ENCODE measurements around the gene SLC25A17. TPM values are rescaled to one million over a fixed set of nuclear protein-coding genes. Genes with fewer than 3 reads are reported as not detected.
"Not testable (repeated sequence)": the region's sequence is repeated elsewhere in the genome, so short reads cannot be mapped to it uniquely, and the experiment has no call there.

SLC25A17 gene, protein sequence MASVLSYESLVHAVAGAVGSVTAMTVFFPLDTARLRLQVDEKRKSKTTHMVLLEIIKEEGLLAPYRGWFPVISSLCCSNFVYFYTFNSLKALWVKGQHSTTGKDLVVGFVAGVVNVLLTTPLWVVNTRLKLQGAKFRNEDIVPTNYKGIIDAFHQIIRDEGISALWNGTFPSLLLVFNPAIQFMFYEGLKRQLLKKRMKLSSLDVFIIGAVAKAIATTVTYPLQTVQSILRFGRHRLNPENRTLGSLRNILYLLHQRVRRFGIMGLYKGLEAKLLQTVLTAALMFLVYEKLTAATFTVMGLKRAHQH
- total RNA-seq (2014; rRNA removed; shearing (Covaris generic)), result 38.8 and 40.2 TPM in 2 replicates

- Histone ChIP-seq H3K27ac (peak within 1 kb of the TSS; percentile 59), H3K4me3 (peak within 1 kb of the TSS; percentile 93), H3K4me1 (replicated peaks) (peaks cover 18% of the 10 kb centered on the region), H3K27me3 (replicated peaks) (no peaks in the 10 kb centered on the region), H3K36me3 (peaks cover 30% of the 10 kb centered on the region), H3K9me3 (replicated peaks) (no peaks in the 10 kb centered on the region)
- peak; percentile 62 to 83 for DNase-seq (ENCODE audit: low read depth in 1 of 2, low spot score in 2 of 2)
Observed at GRCh38 chr22:40818747-40819598, at the start of gene SLC25A17. Gene SLC25A17 (minus strand): TSS chr22:40819346. CDS start chr22:40819248, 98 bp downstream.

- not testable (repeated sequence) for H3K27ac ChIP-seq; DNase-seq (ENCODE audit: low read depth in 1 of 2, low spot score in 2 of 2); H3K4me3 ChIP-seq; H3K27me3 ChIP-seq (replicated peaks); H3K4me1 ChIP-seq (replicated peaks); H3K9me3 ChIP-seq (replicated peaks)
- H3K36me3 ChIP-seq, result peaks cover 24% of the 10 kb centered on the region
Observed at GRCh38 chr22:40868379-40868778, 49.2 kb upstream of the SLC25A17 start.

- Histone ChIP-seq H3K36me3 (peaks cover 32% of the 10 kb centered on the region), H3K4me3 (no peak overlapping the region), H3K9me3 (replicated peaks) (no peaks in the 10 kb centered on the region), H3K27ac (no peak overlapping the region), H3K4me1 (replicated peaks) (peaks cover 9% of the 10 kb centered on the region), H3K27me3 (replicated peaks) (no peaks in the 10 kb centered on the region)
- DNase-seq (ENCODE audit: low read depth in 1 of 2, low spot score in 2 of 2), result no peak
Observed at GRCh38 chr22:40867109-40867508, 48.0 kb upstream of the SLC25A17 start.

DNA sequence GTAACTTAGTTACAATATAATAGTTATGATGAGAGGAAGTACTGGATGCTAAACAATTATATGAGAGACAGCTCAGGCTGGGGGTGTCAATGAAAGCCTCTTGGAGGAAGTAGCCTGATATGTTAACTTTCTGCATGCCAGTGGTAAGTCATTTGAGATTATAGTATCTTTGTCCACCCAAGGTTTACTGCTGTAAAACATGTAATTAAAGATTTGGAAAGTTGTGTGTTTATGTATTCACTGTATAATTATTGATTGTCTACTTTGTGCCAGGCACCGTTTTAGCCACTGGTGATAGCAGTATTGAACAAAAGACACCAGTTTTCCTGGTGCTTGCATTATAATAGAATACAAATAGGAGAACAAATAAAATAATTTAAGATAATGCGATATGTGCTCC, 43.4 kb upstream of the SLC25A17 start:
- peaks cover 13% of the 10 kb centered on the region for H3K4me1 ChIP-seq (replicated peaks)
- H3K9me3 ChIP-seq (replicated peaks), result no peaks in the 10 kb centered on the region
- H3K27me3 ChIP-seq (replicated peaks), result no peaks in the 10 kb centered on the region
- H3K27ac ChIP-seq, result no peak overlapping the region
- DNase-seq (ENCODE audit: low read depth in 1 of 2, low spot score in 2 of 2), result no peak
- no peak overlapping the region for H3K4me3 ChIP-seq
- H3K36me3 ChIP-seq, result peaks cover 31% of the 10 kb centered on the region

DNA sequence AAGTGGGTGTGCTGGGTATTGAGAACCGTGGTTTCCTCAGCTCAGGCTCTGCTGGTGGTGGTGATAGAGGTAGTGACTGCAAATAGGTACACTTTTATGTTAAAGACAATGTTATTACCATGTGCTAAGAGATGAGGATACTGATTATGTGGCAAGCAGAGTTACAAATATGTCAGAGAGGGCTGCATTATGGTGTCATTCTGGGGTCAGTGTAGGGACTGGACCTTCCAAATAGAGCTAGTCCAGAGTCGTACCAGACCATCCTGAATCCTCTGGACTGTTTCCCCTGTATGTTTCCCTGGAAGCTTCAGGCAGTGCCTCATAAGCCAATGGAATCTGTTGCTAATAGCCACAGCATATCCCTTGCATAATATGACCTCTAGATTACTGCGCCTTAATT, 42.9 kb upstream of the SLC25A17 start, which contains the start of gene DNAJB7:
Gene DNAJB7 (minus strand): TSS at position 101 of the 400 bp plus-strand sequence. CDS start 119 bp downstream, outside the sequence.
- H3K36me3 ChIP-seq, result peaks cover 34% of the 10 kb centered on the region
- no peak within 1 kb of the TSS for H3K27ac ChIP-seq
- H3K4me1 ChIP-seq (replicated peaks), result peaks cover 13% of the 10 kb centered on the region

DNA sequence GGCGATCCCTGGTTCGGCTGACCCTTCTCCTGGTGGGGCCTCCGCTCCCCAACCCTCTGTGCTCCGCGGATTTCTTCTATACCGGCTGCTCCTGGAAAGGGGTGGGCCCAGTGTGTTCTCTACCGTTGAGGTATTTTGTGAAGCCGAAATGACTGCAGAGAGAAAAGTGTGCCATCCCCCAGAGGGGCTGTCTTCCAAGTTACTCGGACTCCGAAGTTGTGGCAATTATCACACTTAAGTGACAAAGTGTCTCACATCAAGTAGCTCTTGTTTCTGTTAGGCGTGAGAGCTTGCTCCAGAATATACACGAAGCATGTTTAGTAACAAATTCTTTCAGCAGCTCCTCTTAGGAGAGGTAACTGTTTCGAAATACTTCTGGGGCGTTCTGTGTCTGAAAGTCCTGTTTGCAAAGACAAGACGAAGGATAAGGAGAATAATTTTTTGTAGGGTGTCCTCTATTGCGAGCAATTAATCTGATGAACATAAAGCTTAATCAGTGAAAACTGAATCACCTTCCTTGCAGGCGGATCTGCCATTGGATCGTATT, 38.2 kb upstream of the SLC25A17 start:
- Histone ChIP-seq H3K4me1 (replicated peaks) (peaks cover 9% of the 10 kb centered on the region; the same call in 1 of the 2 replicates), H3K27ac (peak overlapping the region; percentile 98), H3K27me3 (replicated peaks) (no peaks in the 10 kb centered on the region), H3K4me3 (peak overlapping the region; percentile 66), H3K36me3 (peaks cover 43% of the 10 kb centered on the region), H3K9me3 (replicated peaks) (no peaks in the 10 kb centered on the region)
- DNase-seq (ENCODE audit: low read depth in 1 of 2, low spot score in 2 of 2), result no peak

More for the DNA sequence above, 42.9 kb upstream of the SLC25A17 start, which contains the start of gene DNAJB7:
- H3K27me3 ChIP-seq (replicated peaks), result no peaks in the 10 kb centered on the region
- H3K4me3 ChIP-seq, result no peak within 1 kb of the TSS
- no peaks in the 10 kb centered on the region for H3K9me3 ChIP-seq (replicated peaks)
- DNase-seq (ENCODE audit: low read depth in 1 of 2, low spot score in 2 of 2), result no peak

DNA sequence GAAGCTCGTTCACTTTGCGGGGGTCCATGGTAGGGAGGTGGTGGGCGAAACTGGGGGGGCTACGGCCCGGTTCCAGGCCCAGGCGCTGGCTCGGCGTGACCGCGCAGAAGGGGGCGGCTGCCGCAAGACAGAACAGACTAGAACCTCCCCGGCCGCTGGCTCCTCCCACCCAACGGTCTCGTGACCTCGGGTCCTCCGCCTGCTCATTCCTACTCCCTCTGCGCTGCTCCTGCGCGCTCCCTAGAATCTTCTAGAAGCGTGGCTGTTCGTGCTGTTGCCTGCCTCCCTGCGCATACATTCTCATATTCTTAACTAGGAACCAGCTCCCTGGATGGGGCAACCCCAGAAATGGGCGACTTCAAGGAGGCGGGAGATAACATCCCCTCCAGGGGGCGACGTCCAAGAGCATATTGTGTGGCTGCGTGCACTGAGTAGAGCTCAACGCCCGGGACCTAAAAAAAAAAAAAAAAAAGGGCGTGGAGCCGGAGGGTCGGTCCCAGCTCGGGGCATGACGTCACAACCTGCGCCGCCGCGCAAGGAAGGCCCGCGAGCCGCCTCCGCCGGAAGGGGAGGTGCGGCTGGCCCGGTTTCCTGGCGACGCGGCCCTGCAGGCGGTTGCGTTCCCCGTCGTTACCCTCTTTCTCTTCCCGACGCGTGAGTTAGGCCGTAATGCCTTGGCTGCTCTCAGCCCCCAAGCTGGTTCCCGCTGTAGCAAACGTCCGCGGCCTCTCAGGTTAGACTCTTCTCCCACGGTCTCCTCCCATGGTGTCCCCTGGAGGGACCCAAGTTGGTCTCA, 37.6 kb upstream of the SLC25A17 start, which contains the start of the genes ST13 and XPNPEP3:
Gene ST13 (minus strand): TSS at position 127 of the 796 bp plus-strand sequence. CDS start 99 bp downstream, at position 28.
Gene XPNPEP3 (plus strand): TSS at position 636 of the 796 bp plus-strand sequence. CDS start 34 bp downstream, at position 670.
- H3K4me1 ChIP-seq (replicated peaks), result peaks cover 9% of the 10 kb centered on the region; the same call in 1 of the 2 replicates

GRCh38 chr22:40855979-40856512, 36.9 kb upstream of the SLC25A17 start:
- H3K4me3 ChIP-seq, result peak overlapping the region; percentile 66
- H3K27me3 ChIP-seq (replicated peaks), result no peaks in the 10 kb centered on the region
- H3K36me3 ChIP-seq, result peaks cover 40% of the 10 kb centered on the region
- peaks cover 9% of the 10 kb centered on the region; the same call in 1 of the 2 replicates for H3K4me1 ChIP-seq (replicated peaks)
- peak in 1 of 2 experiments; percentile 46 for DNase-seq (ENCODE audit: low read depth in 1 of 2, low spot score in 2 of 2)
- peak overlapping the region; percentile 98 for H3K27ac ChIP-seq
- H3K9me3 ChIP-seq (replicated peaks), result no peaks in the 10 kb centered on the region

More for the DNA sequence above, 37.6 kb upstream of the SLC25A17 start, which contains the start of the genes ST13 and XPNPEP3:
- no peaks in the 10 kb centered on the region for H3K27me3 ChIP-seq (replicated peaks)
- H3K36me3 ChIP-seq, result peaks cover 42% of the 10 kb centered on the region
- no peaks in the 10 kb centered on the region for H3K9me3 ChIP-seq (replicated peaks)
- H3K27ac ChIP-seq, result peak within 1 kb of the TSS; percentile 98
- DNase-seq (ENCODE audit: low read depth in 1 of 2, low spot score in 2 of 2), result peak; percentile 98 to 99
- peak within 1 kb of the TSS; percentile 66 for H3K4me3 ChIP-seq

GRCh38 chr22:40855071-40855978, 36.2 kb upstream of the SLC25A17 start:
- H3K4me3 ChIP-seq, result peak overlapping the region; percentile 66
- H3K4me1 ChIP-seq (replicated peaks), result peaks cover 9% of the 10 kb centered on the region; the same call in 1 of the 2 replicates
- DNase-seq (ENCODE audit: low read depth in 1 of 2, low spot score in 2 of 2), result no peak
- H3K27ac ChIP-seq, result peak overlapping the region; percentile 98; the same call in 1 of the 2 replicates
- H3K27me3 ChIP-seq (replicated peaks), result no peaks in the 10 kb centered on the region
- peaks cover 39% of the 10 kb centered on the region for H3K36me3 ChIP-seq
- H3K9me3 ChIP-seq (replicated peaks), result no peaks in the 10 kb centered on the region

- no peak overlapping the region for H3K27ac ChIP-seq
- H3K27me3 ChIP-seq (replicated peaks), result no peaks in the 10 kb centered on the region
- H3K36me3 ChIP-seq, result peaks cover 52% of the 10 kb centered on the region
- no peaks in the 10 kb centered on the region for H3K9me3 ChIP-seq (replicated peaks)
- no peak for DNase-seq (ENCODE audit: low read depth in 1 of 2, low spot score in 2 of 2)
- H3K4me1 ChIP-seq (replicated peaks), result peaks cover 9% of the 10 kb centered on the region; the same call in 1 of the 2 replicates
- no peak overlapping the region for H3K4me3 ChIP-seq
Observed at GRCh38 chr22:40853961-40854360, 34.8 kb upstream of the SLC25A17 start.

DNA sequence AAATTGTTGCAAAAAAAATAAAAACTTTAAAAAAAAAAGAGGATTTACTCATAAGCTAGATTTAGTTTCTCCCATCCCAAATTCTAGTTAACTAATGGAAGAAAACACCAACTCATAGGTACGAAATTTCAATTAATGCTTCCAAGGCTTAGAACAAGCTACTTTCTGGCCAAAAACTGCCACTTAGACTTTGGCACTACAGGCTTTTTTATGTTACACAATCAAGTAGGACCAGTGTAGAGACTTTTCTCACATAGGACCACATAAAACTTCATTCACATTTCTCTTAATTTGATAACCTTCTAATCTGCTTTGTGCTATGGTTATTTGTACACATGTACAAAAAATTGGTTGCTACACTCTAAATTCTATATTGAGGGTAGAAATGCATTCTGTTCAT, 34.2 kb upstream of the SLC25A17 start:
- no peak overlapping the region for H3K27ac ChIP-seq
- peaks cover 9% of the 10 kb centered on the region; the same call in 1 of the 2 replicates for H3K4me1 ChIP-seq (replicated peaks)
- H3K9me3 ChIP-seq (replicated peaks), result no peaks in the 10 kb centered on the region
- no peak for DNase-seq (ENCODE audit: low read depth in 1 of 2, low spot score in 2 of 2)
- no peaks in the 10 kb centered on the region for H3K27me3 ChIP-seq (replicated peaks)
- H3K36me3 ChIP-seq, result peaks cover 59% of the 10 kb centered on the region
- no peak overlapping the region for H3K4me3 ChIP-seq

GRCh38 chr22:40845816-40846215, 26.7 kb upstream of the SLC25A17 start:
- H3K4me3 ChIP-seq; H3K27me3 ChIP-seq (replicated peaks); H3K27ac ChIP-seq; DNase-seq (ENCODE audit: low read depth in 1 of 2, low spot score in 2 of 2); H3K4me1 ChIP-seq (replicated peaks); H3K9me3 ChIP-seq (replicated peaks): not testable (repeated sequence)
- peaks cover 86% of the 10 kb centered on the region for H3K36me3 ChIP-seq

Data from SJSA1 (cell line).